ENCODE results near the gene DUSP22. TPM values are rescaled to one million over a fixed set of nuclear protein-coding genes. Genes with fewer than 3 reads are reported as not detected.

The DUSP22 gene
- polyA plus RNA-seq, 4 donors = 18.8 to 40.0 (median 29.1) TPM

DNA sequence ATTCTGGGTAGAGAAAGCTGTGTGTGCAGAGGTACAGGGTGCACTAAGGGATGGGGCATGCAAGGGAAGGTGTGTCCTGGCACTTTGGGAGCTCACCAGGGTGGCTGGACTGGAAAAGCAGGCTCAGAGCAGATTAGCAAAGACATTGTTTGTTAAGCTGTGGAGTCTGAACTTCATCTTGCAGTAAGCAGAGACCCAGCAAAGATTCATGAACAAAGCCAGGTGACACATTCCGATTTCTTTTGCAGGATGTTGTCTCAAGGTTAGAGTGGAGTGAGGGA lies 28.8 kb downstream of the DUSP22 start:
- FAIRE-seq (no peak), DNase-seq (no peak)
- Histone ChIP-seq H3K4me1 (ENCODE audit: control insufficient read depth in 3 of 3, insufficient read depth in 2 of 3, low read depth in 1 of 3, low read length in 2 of 3) (peaks cover 0 to 9% (median 3%) of the 10 kb centered on the region in 3 donors), H3K27me3 (ENCODE audit: control insufficient read depth in 3 of 3, insufficient read depth in 3 of 3, low read length in 3 of 3) (no peaks in the 10 kb centered on the region), H3K36me3 (ENCODE audit: control insufficient read depth in 3 of 3, insufficient read depth in 2 of 3, low read depth in 1 of 3, low read length in 3 of 3) (peaks cover 0 to 13% (median 0%) of the 10 kb centered on the region in 3 donors), H3K4me3 (ENCODE audit: low read depth in 1 of 3, low read length in 3 of 3) (no peak overlapping the region), H3K27ac (ENCODE audit: low read depth in 1 of 3, low read length in 2 of 3) (no peak overlapping the region), H3K9me3 (ENCODE audit: control insufficient read depth in 2 of 2, insufficient read depth in 1 of 2, low read depth in 1 of 2, low read length in 1 of 2) (no peaks in the 10 kb centered on the region)
- WGBS, 3 donors = 56 to 85% (median 66%) methylated on average over 1 of the region's 1 CpG

DNA sequence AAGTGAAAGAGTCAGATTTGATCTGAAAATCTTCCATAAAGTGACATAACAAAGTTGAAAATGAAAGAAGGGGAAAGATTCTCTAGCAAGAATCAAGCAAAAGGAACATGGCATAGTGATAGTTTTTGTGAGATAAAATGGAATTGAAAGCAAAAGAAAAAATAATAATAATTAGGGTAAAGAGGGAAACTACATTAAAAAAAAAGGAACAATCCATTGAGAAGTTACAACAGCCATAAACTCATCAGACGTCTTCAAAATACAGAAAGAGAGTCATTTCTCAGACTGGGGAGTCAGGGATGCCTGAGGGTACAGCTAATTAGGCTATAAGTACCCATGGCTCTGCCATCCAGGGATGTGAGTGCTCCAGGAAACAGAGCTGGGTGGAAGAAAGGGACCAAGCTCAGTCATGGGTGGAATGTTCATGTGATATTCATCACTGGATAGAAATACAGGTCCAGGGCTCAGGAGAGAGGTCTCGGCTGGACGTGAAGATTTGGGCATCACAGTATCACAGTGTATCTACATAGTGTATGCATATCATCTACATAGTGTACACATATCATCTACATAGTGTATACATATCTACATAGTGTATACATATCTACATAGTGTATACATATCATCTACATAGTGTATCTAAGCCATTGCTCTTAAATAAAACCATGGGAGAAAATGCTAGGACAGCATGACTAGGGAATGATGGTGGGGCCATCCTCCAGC lies 29.4 kb downstream of the DUSP22 start:
- DNase-seq = no peak
- peaks cover 0 to 9% (median 3%) of the 10 kb centered on the region in 3 donors for H3K4me1 ChIP-seq (ENCODE audit: control insufficient read depth in 3 of 3, insufficient read depth in 2 of 3, low read depth in 1 of 3, low read length in 2 of 3)
- peaks cover 0 to 13% (median 0%) of the 10 kb centered on the region in 3 donors for H3K36me3 ChIP-seq (ENCODE audit: control insufficient read depth in 3 of 3, insufficient read depth in 2 of 3, low read depth in 1 of 3, low read length in 3 of 3)
- H3K27ac ChIP-seq (ENCODE audit: low read depth in 1 of 3, low read length in 2 of 3) = peak overlapping the region in 1 of 3 donors; percentile 11
- no peaks in the 10 kb centered on the region for H3K27me3 ChIP-seq (ENCODE audit: control insufficient read depth in 3 of 3, insufficient read depth in 3 of 3, low read length in 3 of 3)
- no peak for FAIRE-seq
- H3K4me3 ChIP-seq (ENCODE audit: low read depth in 1 of 3, low read length in 3 of 3) = no peak overlapping the region
- 61 to 63% (median 63%) methylated on average over 3 of the region's 3 CpGs for WGBS, 3 donors
- no peaks in the 10 kb centered on the region for H3K9me3 ChIP-seq (ENCODE audit: control insufficient read depth in 2 of 2, insufficient read depth in 1 of 2, low read depth in 1 of 2, low read length in 1 of 2)

DNA sequence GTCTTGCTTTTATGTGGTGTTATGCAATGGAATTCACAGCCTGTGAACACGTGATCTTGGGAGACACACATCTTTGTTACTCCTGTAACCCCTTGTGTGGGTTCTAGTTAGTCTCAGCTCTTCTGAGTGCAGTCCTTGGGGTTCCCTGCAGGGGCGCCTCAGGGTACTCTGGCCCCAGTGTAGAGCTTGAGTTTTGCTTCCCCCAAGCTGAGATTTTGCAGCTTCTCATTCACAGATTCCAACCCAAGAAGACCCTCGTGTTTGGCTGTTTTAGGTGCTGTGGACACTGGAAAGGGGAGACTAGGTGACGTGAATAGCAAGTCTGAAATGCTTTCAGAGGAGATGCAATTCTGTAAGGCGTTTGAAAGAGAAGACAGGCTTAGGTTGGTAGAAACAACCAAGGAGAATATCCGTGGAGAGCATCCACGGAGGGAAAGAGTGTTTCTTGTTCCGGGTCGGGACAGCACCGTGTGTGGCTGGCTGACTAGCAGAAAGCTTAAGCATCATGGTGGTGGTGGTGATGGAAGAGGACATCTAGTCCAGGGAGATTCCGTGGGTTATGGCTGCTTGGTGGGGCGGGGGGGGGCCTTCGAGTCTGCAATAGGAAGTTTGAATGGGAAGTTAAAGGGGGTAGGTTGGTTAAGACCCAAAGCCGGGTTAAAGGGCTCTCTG lies 30.1 kb downstream of the DUSP22 start:
- 77 to 84% (median 80%) methylated on average over 13 to 14 of the region's 14 CpGs for WGBS, 3 donors
- Histone ChIP-seq H3K4me3 (ENCODE audit: low read depth in 1 of 3, low read length in 3 of 3) (no peak overlapping the region), H3K4me1 (ENCODE audit: control insufficient read depth in 3 of 3, insufficient read depth in 2 of 3, low read depth in 1 of 3, low read length in 2 of 3) (peaks cover 0 to 9% (median 5%) of the 10 kb centered on the region in 3 donors), H3K36me3 (ENCODE audit: control insufficient read depth in 3 of 3, insufficient read depth in 2 of 3, low read depth in 1 of 3, low read length in 3 of 3) (peaks cover 0 to 20% (median 0%) of the 10 kb centered on the region in 3 donors), H3K27ac (ENCODE audit: low read depth in 1 of 3, low read length in 2 of 3) (no peak overlapping the region), H3K27me3 (ENCODE audit: control insufficient read depth in 3 of 3, insufficient read depth in 3 of 3, low read length in 3 of 3) (no peaks in the 10 kb centered on the region), H3K9me3 (ENCODE audit: control insufficient read depth in 2 of 2, insufficient read depth in 1 of 2, low read depth in 1 of 2, low read length in 1 of 2) (no peaks in the 10 kb centered on the region)
- DNase-seq (no peak), FAIRE-seq (no peak)

DNA sequence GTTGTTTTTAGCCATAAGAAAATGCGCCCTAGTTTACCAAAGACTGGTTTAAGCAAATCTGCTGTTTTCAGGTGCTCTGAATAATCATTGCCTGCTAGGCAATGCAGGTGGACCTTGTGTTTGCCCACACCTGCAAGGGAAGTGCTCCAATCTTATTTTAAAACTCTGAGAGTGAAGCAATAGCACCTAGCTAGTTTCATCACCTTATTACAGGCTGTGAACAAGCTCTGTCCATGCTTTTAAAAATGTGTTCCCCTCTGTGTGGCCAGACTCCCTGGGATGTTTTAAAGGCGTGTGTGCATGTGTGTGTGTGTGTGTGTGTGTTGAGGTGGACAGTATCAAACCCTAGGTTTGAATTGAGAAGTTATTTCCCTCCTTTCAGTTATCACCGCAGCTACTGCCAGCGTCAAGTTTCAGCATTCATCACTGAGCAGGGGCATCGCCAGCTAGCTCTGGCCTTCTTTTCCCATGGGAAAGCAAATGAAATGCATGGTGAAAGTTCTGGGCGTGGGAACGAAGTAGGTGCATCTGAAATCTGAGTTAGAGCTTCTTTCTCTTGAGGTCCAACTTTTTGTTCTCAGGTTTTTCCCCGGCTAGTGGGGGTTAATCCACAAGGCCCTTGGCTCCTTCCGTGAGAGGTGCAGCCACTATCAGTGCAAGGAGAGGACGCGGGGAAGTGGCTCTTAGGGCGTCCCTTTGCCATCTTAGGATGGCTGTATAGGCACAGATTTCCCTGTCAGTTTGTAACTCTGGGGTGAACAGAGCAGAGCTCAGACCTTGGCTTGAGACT lies 30.8 kb downstream of the DUSP22 start:
- DNase-seq = no peak
- Histone ChIP-seq H3K4me3 (ENCODE audit: low read depth in 1 of 3, low read length in 3 of 3) (no peak overlapping the region), H3K9me3 (ENCODE audit: control insufficient read depth in 2 of 2, insufficient read depth in 1 of 2, low read depth in 1 of 2, low read length in 1 of 2) (no peaks in the 10 kb centered on the region), H3K27ac (ENCODE audit: low read depth in 1 of 3, low read length in 2 of 3) (peak overlapping the region in 1 of 3 donors; percentile 6), H3K27me3 (ENCODE audit: control insufficient read depth in 3 of 3, insufficient read depth in 3 of 3, low read length in 3 of 3) (no peaks in the 10 kb centered on the region), H3K36me3 (ENCODE audit: control insufficient read depth in 3 of 3, insufficient read depth in 2 of 3, low read depth in 1 of 3, low read length in 3 of 3) (peaks cover 0 to 22% (median 0%) of the 10 kb centered on the region in 3 donors), H3K4me1 (ENCODE audit: control insufficient read depth in 3 of 3, insufficient read depth in 2 of 3, low read depth in 1 of 3, low read length in 2 of 3) (peaks cover 0 to 9% (median 7%) of the 10 kb centered on the region in 3 donors)
- FAIRE-seq = no peak
- 60 to 76% (median 64%) methylated on average over 12 of the region's 12 CpGs for WGBS, 3 donors

DNA sequence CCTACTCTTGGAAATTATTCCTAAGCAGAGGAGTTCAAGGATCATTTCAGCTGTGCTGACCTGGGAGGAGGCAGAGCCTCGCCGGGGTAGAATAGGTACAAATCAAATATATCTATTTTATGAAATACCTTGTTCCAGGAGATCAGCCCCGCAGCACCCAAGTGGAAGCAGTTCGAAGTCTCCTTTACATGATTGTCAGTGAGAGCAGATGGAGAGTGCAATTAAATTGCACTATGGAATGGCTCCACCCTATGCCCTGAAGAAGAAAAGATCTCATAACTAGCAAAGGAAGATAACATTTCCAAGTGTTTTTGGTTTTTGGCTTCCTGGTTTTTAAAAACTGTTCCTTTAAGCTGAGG lies 31.4 kb downstream of the DUSP22 start:
- WGBS, 3 donors = 47 to 67% (median 54%) methylated on average over 4 of the region's 4 CpGs
- peaks cover 0 to 9% (median 7%) of the 10 kb centered on the region in 3 donors for H3K4me1 ChIP-seq (ENCODE audit: control insufficient read depth in 3 of 3, insufficient read depth in 2 of 3, low read depth in 1 of 3, low read length in 2 of 3)
- FAIRE-seq (no peak), DNase-seq (peak in 1 of 2 donors; percentile 56)
- no peaks in the 10 kb centered on the region for H3K9me3 ChIP-seq (ENCODE audit: control insufficient read depth in 2 of 2, insufficient read depth in 1 of 2, low read depth in 1 of 2, low read length in 1 of 2)
- peak overlapping the region in 1 of 3 donors; percentile 28 for H3K27ac ChIP-seq (ENCODE audit: low read depth in 1 of 3, low read length in 2 of 3)
- no peaks in the 10 kb centered on the region for H3K27me3 ChIP-seq (ENCODE audit: control insufficient read depth in 3 of 3, insufficient read depth in 3 of 3, low read length in 3 of 3)
- H3K4me3 ChIP-seq (ENCODE audit: low read depth in 1 of 3, low read length in 3 of 3) = no peak overlapping the region
- H3K36me3 ChIP-seq (ENCODE audit: control insufficient read depth in 3 of 3, insufficient read depth in 2 of 3, low read depth in 1 of 3, low read length in 3 of 3) = peaks cover 0 to 18% (median 0%) of the 10 kb centered on the region in 3 donors

DNA sequence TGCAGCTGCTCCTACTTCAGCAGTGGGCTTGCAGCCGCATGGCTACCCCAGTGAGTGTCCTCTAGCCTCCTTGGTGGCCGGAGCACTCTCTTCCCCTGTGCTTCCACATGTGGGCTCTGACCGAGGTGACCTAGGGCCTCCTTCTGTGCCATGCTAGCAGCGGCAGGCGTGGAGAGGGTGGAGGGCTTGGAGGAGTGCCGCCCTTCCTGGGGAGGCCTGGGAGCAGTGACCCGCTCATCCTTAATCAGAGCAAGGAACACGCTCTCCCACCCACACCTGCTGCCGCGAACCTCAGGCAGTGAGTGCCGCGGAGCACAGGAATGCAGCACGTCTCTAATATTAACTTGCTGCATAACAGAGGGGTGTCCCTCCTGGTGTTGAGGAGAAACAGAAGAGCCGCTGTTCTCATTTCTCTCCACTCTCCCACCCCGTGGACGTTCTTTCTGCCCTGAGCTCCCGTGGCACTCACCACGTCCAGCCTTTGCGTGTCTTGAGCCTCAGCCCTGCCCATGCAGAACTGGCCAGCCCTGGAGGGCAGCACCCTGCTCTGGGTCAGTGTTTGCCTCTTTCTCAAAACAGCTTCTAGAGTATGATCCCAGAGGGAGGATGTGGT lies 31.9 kb downstream of the DUSP22 start:
- FAIRE-seq = no peak
- 76 to 84% (median 82%) methylated on average over 19 of the region's 19 CpGs for WGBS, 3 donors
- H3K36me3 ChIP-seq (ENCODE audit: control insufficient read depth in 3 of 3, insufficient read depth in 2 of 3, low read depth in 1 of 3, low read length in 3 of 3) = peaks cover 0 to 18% (median 0%) of the 10 kb centered on the region in 3 donors
- H3K27ac ChIP-seq (ENCODE audit: low read depth in 1 of 3, low read length in 2 of 3) = peak overlapping the region in 1 of 3 donors; percentile 28
- H3K9me3 ChIP-seq (ENCODE audit: control insufficient read depth in 2 of 2, insufficient read depth in 1 of 2, low read depth in 1 of 2, low read length in 1 of 2) = no peaks in the 10 kb centered on the region
- no peaks in the 10 kb centered on the region for H3K27me3 ChIP-seq (ENCODE audit: control insufficient read depth in 3 of 3, insufficient read depth in 3 of 3, low read length in 3 of 3)
- DNase-seq = no peak
- no peak overlapping the region for H3K4me3 ChIP-seq (ENCODE audit: low read depth in 1 of 3, low read length in 3 of 3)
- H3K4me1 ChIP-seq (ENCODE audit: control insufficient read depth in 3 of 3, insufficient read depth in 2 of 3, low read depth in 1 of 3, low read length in 2 of 3) = peaks cover 0 to 9% (median 7%) of the 10 kb centered on the region in 3 donors

DNA sequence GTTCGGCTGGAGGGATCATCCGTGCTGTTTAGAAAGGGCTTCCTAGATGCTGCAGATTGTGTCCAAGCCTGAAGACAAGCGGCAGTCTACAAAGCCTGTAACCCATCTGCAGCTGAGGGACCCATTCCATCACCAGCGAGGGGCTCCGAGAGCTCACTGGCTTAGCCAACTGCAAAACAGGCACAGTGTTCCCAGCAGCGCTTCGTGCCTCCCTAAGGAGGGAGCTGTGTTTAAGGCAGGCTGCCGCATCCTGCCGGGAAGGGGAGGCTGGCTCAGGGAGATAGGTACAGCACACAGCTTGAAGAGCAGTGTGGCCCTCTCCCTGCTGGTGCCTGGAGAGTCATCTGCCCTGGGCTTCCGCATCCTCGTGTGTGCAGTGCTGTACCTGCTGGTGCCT lies 32.4 kb downstream of the DUSP22 start:
- FAIRE-seq = no peak
- H3K27ac ChIP-seq (ENCODE audit: low read depth in 1 of 3, low read length in 2 of 3) = no peak overlapping the region
- no peaks in the 10 kb centered on the region for H3K9me3 ChIP-seq (ENCODE audit: control insufficient read depth in 2 of 2, insufficient read depth in 1 of 2, low read depth in 1 of 2, low read length in 1 of 2)

More for the DNA sequence above, 32.4 kb downstream of the DUSP22 start:
- H3K4me3 ChIP-seq (ENCODE audit: low read depth in 1 of 3, low read length in 3 of 3) = no peak overlapping the region
- 90 to 94% (median 91%) methylated on average over 11 of the region's 11 CpGs for WGBS, 3 donors
- no peak for DNase-seq
- no peaks in the 10 kb centered on the region for H3K27me3 ChIP-seq (ENCODE audit: control insufficient read depth in 3 of 3, insufficient read depth in 3 of 3, low read length in 3 of 3)
- H3K4me1 ChIP-seq (ENCODE audit: control insufficient read depth in 3 of 3, insufficient read depth in 2 of 3, low read depth in 1 of 3, low read length in 2 of 3) = peaks cover 0 to 9% (median 7%) of the 10 kb centered on the region in 3 donors
- peaks cover 0 to 18% (median 0%) of the 10 kb centered on the region in 3 donors for H3K36me3 ChIP-seq (ENCODE audit: control insufficient read depth in 3 of 3, insufficient read depth in 2 of 3, low read depth in 1 of 3, low read length in 3 of 3)

All from small intestine (tissue), 7 donors.